ENCODE results near the gene RPS6KA2. TPM values are rescaled to one million over a fixed set of nuclear protein-coding genes. Genes with fewer than 3 reads are reported as not detected.
A peak's percentile ranks its signal among the peaks of the same experiment; 100 is the strongest.

RPS6KA2 gene
- total RNA-seq, 1 donor from 2014 or later, result 37.5 TPM

- H3K27me3 Mint-ChIP-seq, result no peaks in the 10 kb centered on the region
Observed at GRCh38 chr6:166450167-166450873, 176.7 kb downstream of the RPS6KA2 start.

GRCh38 chr6:166449641-166450040 lies 177.4 kb downstream of the RPS6KA2 start:
- Mint-ChIP-seq H3K4me1 (ENCODE audit: low read depth) (no peaks in the 10 kb centered on the region), H3K27me3 (no peaks in the 10 kb centered on the region), H3K4me3 (ENCODE audit: low read depth) (no peak overlapping the region), H3K36me3 (ENCODE audit: insufficient read depth) (peaks cover 54% of the 10 kb centered on the region), H3K9me3 (ENCODE audit: low read depth) (peaks cover 25% of the 10 kb centered on the region), H3K27ac (no peak overlapping the region)
- TF ChIP-seq CTCF (IDR thresholded peaks at IDR 0.05; ENCODE audit: unreplicated experiment), result no peak
- no peak for DNase-seq (ENCODE audit: low spot score, unreplicated experiment)

More at GRCh38 chr6:166450167-166450873, 176.7 kb downstream of the RPS6KA2 start:
- H3K9me3 Mint-ChIP-seq (ENCODE audit: low read depth), result peaks cover 25% of the 10 kb centered on the region
- no peak overlapping the region for H3K27ac Mint-ChIP-seq
- TF ChIP-seq CTCF (IDR thresholded peaks at IDR 0.05; ENCODE audit: unreplicated experiment), result no peak
- peaks cover 59% of the 10 kb centered on the region for H3K36me3 Mint-ChIP-seq (ENCODE audit: insufficient read depth)
- H3K4me3 Mint-ChIP-seq (ENCODE audit: low read depth), result no peak overlapping the region
- DNase-seq (ENCODE audit: low spot score, unreplicated experiment), result no peak
- H3K4me1 Mint-ChIP-seq (ENCODE audit: low read depth), result no peaks in the 10 kb centered on the region

GRCh38 chr6:166449036-166449435 lies 178.0 kb downstream of the RPS6KA2 start:
- no peak for TF ChIP-seq CTCF (IDR thresholded peaks at IDR 0.05; ENCODE audit: unreplicated experiment)
- Mint-ChIP-seq H3K4me3 (ENCODE audit: low read depth) (no peak overlapping the region), H3K27me3 (no peaks in the 10 kb centered on the region), H3K4me1 (ENCODE audit: low read depth) (no peaks in the 10 kb centered on the region), H3K9me3 (ENCODE audit: low read depth) (peaks cover 25% of the 10 kb centered on the region), H3K36me3 (ENCODE audit: insufficient read depth) (peaks cover 51% of the 10 kb centered on the region), H3K27ac (peak overlapping the region; percentile 27)
- DNase-seq (ENCODE audit: low spot score, unreplicated experiment), result no peak

- Mint-ChIP-seq H3K4me3 (ENCODE audit: low read depth) (no peak overlapping the region), H3K9me3 (ENCODE audit: low read depth) (peaks cover 21% of the 10 kb centered on the region), H3K4me1 (ENCODE audit: low read depth) (no peaks in the 10 kb centered on the region), H3K27me3 (no peaks in the 10 kb centered on the region), H3K27ac (no peak overlapping the region), H3K36me3 (ENCODE audit: insufficient read depth) (peaks cover 47% of the 10 kb centered on the region)
- no peak for DNase-seq (ENCODE audit: low spot score, unreplicated experiment)
- no peak for TF ChIP-seq CTCF (IDR thresholded peaks at IDR 0.05; ENCODE audit: unreplicated experiment)
Observed at GRCh38 chr6:166448432-166448831, 178.6 kb downstream of the RPS6KA2 start.

DNA sequence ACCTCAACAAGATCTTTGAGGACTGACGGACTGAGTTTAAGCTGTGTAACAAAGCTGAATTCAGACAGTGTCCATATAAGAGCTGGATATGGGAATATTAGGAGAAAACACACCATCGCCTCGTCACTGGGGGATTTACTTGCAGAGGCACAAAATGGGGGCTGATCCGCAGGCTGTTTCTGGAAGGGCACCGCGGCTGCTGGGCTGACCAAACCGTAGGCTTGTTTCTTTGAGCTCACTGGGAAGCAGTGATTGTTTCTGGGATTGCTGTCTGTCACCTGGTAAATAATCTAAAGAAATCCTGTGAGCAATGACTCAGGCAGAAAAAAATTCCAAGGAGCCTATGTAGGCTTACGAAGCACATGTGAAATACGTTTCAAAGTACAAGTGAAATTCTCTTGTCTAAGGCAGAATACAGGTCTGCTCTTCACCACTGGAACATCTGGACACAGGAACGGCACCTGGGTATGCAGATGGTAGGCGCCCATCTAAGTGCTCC lies 180.4 kb downstream of the RPS6KA2 start:
- H3K36me3 Mint-ChIP-seq (ENCODE audit: insufficient read depth), result peaks cover 31% of the 10 kb centered on the region
- no peak overlapping the region for H3K27ac Mint-ChIP-seq
- H3K4me1 Mint-ChIP-seq (ENCODE audit: low read depth), result no peaks in the 10 kb centered on the region
- TF ChIP-seq CTCF (IDR thresholded peaks at IDR 0.05; ENCODE audit: unreplicated experiment), result no peak
- peaks cover 7% of the 10 kb centered on the region for H3K9me3 Mint-ChIP-seq (ENCODE audit: low read depth)
- no peak overlapping the region for H3K4me3 Mint-ChIP-seq (ENCODE audit: low read depth)
- no peak for DNase-seq (ENCODE audit: low spot score, unreplicated experiment)
- no peaks in the 10 kb centered on the region for H3K27me3 Mint-ChIP-seq
